Measurements from ENCODE around the gene CLCN5. TPM values are rescaled to one million over a fixed set of nuclear protein-coding genes. Genes with fewer than 3 reads are reported as not detected.

Gene CLCN5
- total RNA-seq, 1 donor from 2014 or later: 11.5 TPM

DNA sequence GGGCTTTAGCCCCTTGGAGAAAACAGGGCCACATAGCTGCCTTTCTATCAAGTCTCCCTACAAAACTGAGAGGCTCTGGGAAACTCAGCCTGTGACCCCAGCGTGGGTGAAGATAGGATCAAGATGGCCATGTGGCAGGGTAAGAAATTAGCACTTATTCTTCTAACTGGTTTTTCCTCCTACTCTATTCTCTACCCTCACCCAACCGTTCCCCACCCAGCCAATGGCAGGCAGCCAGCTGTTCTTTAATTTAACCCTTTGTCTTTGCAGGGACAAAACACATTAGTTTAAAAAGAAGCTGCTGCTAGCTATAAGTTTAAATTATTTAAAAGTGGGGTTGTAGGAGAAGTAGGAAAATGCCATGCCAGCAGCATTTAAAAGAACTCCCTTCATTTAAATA is 2.8 kb downstream of the CLCN5 start:
- DNase-seq (ENCODE audit: low spot score) (no peak), ATAC-seq (no peak)
- intact Hi-C loops (cut with DNase I): no loop called here

DNA sequence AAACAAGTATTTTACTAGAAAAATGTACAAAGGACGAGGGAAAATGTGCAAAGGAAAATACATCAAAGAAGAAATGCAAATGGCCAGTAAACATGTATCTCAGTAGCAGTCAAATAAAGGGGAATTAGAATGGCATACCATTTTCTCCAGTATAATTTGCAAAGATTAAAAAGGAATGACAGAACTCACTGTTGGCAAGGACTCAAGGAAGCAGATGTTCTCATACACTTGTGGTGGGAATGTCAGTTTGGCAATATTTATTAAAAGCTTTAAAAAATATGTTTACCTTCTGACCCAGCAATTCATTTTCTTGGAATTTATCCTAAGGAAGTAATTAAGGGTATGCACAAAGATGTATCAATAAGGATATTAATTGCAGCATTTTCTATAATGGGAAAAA is 7.6 kb downstream of the CLCN5 start:
- DNase-seq (ENCODE audit: low spot score): no peak
- no peak for ATAC-seq
- intact Hi-C loops (cut with DNase I): no loop called here

DNA sequence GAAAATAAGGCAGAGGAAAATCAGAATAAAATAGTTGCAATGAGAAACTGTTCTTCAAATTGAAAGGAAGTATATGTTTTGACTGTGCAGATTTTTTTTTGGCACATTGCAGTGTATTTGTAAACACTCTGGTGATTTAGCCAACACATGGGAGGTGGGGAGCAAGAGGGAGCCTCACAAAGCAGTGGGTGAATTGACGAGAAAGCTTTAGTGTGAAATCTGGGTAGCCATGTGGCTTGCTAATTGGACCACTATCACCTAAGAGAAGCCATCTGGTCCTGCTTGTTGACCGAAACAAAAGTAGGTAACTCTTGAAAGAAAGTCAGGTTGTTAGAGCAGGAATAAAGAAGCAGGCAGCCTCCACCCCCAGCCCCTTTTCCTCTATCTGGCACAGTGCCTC is 10.4 kb downstream of the CLCN5 start:
- intact Hi-C loops (cut with DNase I): no loop called here
- DNase-seq (ENCODE audit: low spot score): no peak
- no peak for ATAC-seq

DNA sequence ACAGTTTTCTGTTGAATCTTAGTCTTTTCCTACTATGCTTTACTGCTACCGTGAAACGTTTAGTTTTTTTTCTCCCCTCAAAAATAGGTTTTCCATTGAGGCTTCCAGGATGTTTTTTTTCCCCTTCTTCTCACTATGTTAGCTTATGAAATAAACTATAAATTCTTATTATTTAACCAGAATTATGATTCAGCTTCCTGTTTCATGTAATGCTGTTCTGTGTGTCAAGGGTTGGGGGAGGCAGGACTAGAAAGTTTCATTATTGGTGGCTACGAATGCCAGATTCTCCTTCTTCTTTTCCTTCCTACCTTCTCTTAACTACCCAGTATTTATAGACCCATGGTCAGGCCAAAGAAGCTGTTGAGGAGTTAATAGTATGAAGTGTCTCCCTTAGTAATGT is 11.8 kb downstream of the CLCN5 start:
- no peak for ATAC-seq
- intact Hi-C loops (cut with DNase I): no loop called here
- no peak for DNase-seq (ENCODE audit: low spot score)

DNA sequence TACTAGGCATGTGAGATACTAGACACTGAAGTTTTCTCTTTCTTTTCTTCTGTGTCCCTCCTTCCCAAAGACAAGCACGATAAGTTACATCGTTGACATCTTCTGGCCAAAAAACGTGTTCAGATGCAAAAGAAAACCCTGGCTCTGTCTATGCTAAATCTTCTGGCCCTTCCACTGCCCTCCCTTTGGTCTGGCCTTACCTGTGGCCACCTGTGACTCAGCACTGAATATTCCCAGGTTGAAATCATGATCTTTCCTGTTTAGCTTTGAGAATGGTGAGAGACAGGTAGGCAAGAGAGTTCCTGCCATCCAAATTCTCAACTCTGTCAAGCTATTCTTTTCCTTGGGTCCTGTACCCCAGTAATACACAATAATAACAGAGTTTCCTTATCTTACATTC is 12.3 kb downstream of the CLCN5 start:
- intact Hi-C loops (cut with DNase I): no loop called here
- DNase-seq (ENCODE audit: low spot score) (no peak), ATAC-seq (no peak)

DNA sequence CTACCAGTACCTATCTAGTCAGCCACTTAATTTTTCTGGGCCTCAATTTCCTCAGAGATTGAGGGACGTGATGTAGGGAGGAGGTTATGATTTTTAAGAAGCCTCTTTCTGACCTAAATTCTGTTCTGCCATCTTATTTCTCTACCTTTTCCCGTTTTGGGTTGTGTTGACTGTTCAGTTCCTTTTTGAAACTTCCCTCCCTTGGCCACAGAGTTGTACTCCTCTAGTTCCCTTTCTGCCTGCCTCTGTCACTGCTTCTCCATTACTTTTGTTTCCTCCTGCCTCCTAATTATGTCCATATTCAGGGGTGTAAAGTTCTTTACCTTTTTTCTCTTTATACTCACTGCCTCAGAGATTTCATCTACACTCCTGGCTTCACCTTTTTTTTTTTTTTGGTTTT is 25.4 kb downstream of the CLCN5 start:
- no peak for ATAC-seq
- no peak for DNase-seq (ENCODE audit: low spot score)
- intact Hi-C loops (cut with DNase I): no loop called here

DNA sequence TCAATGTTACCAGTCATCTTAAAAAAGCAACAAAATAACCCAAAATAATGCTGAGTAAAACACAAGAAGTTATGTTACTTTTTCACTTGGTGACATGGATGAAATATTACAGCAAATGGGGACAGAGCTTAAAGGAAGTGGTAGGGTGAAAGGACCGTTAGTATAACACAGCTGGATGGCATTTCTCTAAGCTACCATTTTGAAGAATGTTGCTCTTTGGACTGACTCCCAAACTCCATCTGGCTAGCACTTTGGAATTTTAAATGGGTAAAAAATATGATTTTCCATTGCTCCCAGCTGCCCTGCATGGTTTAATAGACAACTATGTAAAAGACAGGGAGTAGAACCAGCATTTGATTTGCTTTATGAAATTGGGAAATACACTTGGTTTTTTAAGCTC is 27.6 kb downstream of the CLCN5 start:
- no peak for DNase-seq (ENCODE audit: low spot score)
- intact Hi-C loops (cut with DNase I): no loop called here
- ATAC-seq: no peak

DNA sequence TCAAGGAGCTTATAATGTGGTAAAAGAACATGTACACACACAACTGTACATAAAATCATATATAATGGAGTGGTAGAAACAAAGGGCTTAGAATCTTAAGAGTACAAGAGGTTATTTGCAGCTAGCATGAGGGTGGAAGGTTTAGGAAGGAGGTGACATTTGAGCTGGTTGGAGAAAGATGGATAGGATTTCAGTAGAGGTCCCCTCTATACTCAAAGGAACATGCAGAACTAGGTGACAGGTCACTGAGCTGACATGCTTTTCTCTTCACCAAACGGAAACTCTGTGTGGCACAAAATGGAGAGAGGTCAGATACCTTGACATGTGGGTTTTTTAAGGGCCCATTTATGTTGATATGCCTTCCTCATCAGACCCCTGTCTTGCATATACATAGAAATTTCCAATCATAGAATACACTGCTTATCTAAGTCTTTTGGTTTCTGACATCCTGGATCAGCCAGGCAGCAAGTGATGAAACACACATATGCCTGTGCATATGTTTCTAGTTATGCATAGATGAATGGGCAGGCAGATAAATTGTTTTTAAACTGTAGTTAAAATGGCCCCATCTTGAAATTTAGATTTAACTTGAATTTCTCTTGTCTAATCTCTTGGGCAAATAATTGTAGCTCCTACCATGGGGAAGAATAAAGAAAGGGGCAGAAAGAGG is 29.3 kb downstream of the CLCN5 start:
- DNase-seq (ENCODE audit: low spot score): no peak
- intact Hi-C loops (cut with DNase I): no loop called here
- no peak for ATAC-seq

DNA sequence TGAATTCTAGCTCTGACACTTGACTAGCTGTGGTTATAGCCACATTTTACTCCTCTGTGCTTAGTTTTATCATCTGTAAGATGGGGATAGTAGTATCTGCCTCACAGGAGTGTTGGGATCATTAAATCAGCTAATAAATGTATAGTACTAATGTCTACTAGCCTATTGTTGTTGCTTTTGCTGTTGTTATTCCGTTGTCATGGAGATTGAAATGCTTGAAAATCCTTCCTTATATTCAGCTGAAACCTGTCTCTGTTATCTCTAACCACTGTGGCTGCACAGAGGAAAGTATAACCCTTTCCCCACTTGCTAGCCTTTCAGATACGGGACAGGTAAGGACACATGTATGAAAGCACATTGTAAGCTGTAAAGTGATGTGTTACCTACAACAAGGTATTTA is 33.9 kb downstream of the CLCN5 start:
- no peak for ATAC-seq
- intact Hi-C loops (cut with DNase I): no loop called here
- no peak for DNase-seq (ENCODE audit: low spot score)

DNA sequence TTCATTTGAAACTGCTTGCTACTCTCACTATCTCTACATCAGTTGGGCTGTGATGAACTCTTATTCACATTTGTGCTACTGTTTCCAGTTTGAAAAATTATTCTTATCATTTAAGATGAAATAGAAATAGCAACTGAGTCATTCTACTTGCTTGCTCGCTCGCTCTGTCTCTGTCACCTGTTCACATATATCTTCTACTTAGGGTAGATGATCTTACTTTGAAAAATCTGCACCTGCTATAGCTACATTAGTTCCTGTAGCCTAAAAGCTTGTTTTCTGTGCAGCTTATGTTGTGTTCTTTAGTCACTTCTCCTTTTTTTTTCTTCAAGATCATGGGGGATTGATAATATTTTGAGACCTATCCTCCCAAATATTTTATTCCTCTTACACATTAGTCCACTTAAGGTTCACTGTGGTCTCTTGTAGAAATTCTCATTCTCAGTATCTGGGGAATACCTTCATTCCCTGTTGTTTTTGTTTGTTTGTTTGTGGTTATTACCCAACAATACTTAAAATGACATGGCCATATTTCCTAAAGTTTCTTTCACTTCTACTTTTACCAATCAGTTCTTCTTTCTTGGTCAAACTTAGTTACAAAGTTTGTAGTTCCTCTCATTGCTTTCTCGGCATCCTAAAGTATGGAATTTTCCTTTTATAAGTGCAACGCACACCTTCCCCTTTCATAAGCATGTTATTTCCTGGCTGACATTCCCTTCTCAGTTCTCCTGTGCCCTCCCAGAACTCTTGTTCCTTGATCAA is 36.5 kb downstream of the CLCN5 start:
- intact Hi-C loops (cut with DNase I): loop anchor here (2.0 kb wide), 1 partner anchor 72 kb away; no protein-coding TSS in a partner anchor
- ATAC-seq (no peak), DNase-seq (ENCODE audit: low spot score) (no peak)

DNA sequence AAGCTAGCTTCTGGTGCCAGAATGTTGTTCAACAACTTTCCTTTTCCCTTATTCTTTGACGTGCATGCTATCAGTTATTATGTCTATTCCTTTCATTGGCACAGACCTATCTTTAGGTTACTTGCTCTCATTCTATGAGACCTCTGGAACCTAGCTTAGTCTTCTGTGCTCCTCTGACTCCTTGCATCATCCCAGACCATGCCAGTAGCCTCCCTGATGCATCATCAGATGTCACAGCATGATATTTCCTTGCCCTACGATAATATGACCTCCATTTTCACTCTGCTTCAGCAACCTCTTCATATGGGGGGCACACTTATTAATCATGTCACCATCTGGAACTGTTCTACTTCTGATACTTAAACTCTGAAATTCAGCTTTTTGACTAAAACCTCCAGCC is 37.2 kb downstream of the CLCN5 start:
- intact Hi-C loops (cut with DNase I): loop anchor here (2.0 kb wide), 1 partner anchor 71 kb away; no protein-coding TSS in a partner anchor
- ATAC-seq: no peak
- no peak for DNase-seq (ENCODE audit: low spot score)

DNA sequence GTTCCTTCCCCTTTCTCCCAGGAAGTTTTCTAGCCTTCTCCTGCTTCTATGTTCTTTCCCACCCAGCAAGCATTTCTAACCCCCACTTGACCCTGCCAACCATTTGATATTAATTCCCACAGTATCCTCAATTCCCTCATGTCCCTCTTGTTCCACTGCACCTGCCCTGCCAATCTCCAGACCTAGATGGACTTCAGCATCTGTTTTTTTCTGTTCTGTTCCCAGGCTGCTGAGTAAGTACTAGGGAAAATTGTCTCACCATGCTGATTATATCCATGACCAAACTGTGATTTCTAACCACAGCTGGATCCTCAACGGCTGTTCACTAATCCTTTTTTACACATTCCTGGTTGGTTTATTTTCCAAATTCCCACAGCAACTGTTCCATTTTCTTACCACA is 37.7 kb downstream of the CLCN5 start:
- no peak for ATAC-seq
- DNase-seq (ENCODE audit: low spot score): no peak
- intact Hi-C loops (cut with DNase I): no loop called here

DNA sequence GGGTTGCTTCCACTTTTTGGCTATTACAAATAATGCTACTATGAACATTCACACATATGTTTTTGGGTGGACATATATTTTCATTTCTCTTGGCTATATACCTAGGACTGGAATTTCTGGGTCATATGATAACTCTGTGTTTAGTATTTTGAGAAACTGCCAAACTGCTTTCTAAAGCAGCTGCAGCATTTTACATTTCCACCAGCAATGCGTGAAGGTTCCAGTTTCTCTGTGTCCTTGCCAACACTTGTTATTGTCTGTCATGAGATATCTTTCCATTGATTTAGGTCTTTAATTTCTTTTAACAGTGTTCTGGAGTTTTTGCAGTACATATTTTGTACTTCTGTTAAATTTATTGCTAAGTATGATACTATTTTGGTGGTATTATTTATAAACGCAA is 48.3 kb downstream of the CLCN5 start:
- ATAC-seq (no peak), DNase-seq (ENCODE audit: low spot score) (no peak)
- intact Hi-C loops (cut with DNase I): no loop called here

DNA sequence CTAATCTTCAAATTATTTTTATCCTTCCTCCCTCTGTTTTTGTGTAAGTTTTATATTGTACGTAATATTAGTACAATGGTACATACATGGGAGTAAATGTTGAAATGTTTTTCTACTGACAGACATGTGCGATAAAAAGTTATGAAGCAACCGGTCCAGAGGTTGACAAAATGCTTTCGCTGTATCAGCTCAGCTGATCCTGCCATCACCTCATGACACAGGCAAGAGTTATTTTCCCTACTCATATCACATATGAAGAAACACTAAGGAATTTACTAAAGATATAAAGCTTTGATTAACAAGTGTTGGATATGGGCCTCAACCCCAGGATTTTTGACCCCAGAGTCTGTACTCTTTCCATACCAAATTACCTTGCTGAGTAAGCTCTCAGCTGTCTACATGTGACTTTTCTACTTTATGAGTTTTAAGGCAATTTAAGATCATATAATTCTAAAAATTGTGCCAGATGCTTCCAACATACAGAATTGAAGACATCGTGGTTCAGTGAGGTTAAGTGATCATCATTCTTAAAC is 50.0 kb downstream of the CLCN5 start:
- intact Hi-C loops (cut with DNase I): no loop called here
- ATAC-seq (no peak), DNase-seq (ENCODE audit: low spot score) (no peak)

DNA sequence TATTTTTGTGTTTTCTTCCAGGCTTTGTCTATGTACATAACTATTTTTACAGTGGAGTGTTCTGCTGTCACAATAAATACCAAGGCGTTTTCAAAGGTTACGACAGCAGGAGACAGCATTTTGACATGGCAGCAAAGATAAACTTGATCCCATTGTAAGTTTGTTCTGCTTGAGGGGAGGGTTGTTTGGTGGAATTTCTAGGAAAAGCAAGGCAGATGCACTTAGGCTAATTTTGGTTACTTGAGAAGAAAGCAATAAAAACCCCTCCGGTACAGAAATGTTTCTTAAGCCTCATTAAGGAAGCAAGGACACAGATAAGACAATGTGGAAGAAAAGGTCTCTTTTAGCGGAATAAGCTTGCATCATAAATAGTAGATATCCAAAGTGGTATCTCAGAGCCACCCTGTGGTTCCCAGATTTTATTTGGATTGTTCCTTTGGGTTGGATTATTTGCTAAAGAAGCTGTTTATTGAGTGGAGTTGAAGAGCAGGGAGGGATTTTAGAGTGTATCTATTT is 54.3 kb downstream of the CLCN5 start:
- intact Hi-C loops (cut with DNase I): no loop called here
- no peak for ATAC-seq

DNA sequence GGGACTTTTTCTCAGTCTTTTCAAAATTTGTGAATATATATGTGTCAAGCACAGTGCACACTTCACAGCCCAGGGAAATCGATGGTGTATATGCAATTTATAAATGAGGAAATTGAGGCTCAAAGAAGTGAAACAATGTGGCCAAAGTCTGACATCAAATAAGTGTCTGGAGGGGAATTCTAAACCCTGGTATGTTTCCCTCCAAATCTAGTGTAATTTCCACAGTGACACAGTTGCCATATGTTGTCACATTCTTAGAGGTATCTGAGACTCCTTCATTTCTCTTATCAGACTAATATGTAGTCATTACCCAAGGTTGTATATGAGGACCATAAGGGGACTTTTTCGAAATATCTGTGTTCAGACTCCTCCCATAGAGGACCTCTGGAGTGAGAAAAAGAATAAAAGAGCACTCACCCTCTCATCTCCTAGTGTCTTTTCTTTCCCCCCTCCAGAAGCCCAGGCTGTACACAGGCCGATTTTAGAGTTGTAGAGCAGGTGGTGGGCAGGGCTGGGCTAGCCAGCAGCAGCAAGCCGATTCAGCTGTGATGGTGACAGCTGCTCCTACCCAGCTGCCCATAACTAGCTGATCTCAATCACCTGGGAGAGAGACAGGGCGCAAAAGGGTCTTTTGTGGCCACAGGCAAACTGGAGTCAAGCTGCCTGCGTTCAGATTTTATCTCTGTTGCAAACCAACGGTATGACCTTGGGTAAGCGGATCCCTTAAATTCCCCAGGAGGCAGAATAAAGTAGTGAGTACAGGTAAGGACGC is 55.1 kb downstream of the CLCN5 start:
- no peak for DNase-seq (ENCODE audit: low spot score)
- no peak for ATAC-seq
- intact Hi-C loops (cut with DNase I): no loop called here

More for the DNA sequence above, 54.3 kb downstream of the CLCN5 start:
- no peak for DNase-seq (ENCODE audit: low spot score)

DNA sequence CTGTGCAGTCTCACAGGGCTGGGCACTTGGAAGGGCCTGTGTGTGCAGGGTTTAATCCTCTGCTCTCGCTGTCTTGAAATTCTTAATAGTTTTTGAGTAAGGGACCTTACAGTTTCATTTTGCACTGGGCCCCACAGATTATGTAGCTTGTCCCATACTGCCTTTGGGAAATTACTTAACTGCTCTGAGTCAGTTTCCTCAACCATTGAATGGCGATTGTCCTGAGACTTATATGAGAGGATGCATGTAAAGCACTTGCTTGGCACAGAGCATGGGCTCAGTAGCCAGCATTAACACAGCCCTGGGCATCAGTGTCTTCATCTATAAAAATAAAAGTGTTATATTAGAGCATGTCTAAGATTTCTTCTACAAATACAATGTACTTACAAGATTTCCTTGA is 55.8 kb downstream of the CLCN5 start:
- intact Hi-C loops (cut with DNase I): no loop called here
- DNase-seq (ENCODE audit: low spot score): no peak
- no peak for ATAC-seq

DNA sequence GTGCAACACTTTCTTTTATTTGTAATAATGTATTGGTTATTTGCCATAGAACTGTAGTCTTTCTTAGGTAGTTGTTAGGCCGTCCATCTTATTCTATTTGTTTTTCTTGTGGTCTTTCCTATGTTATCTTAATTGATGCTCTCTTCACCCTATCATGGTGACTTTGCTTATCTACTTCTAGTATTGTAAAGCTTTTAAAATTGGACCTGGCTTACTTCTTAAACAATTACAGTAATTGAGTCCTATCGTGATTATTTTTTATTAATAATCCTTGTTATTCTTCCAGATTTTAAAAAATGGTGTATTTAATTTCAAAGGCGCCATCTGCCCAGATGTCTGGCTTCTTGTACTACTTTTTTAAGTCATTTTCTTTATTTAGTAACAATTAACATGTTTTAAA is 63.7 kb downstream of the CLCN5 start:
- DNase-seq (ENCODE audit: low spot score): no peak
- intact Hi-C loops (cut with DNase I): no loop called here
- no peak for ATAC-seq

DNA sequence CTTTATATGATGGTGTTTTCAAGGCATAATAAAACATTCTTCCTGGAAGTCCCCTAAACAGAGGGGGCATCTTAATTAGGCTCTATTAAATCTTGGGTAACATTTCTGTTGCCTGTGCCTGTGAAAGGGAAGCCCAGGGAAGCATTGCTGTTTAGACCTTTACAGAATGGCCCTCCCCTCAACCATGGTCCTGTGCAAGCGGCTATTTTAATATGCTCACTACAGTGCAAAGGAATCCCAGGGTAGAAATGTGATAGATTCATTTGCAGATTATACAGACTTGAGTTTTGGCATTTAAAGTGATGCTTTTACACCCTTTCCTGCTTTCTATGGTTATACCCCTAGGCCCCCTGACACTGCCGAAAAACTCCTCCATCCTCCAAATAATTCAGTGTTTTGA is 65.3 kb downstream of the CLCN5 start:
- intact Hi-C loops (cut with DNase I): no loop called here
- ATAC-seq (no peak), DNase-seq (ENCODE audit: low spot score) (no peak)

DNA sequence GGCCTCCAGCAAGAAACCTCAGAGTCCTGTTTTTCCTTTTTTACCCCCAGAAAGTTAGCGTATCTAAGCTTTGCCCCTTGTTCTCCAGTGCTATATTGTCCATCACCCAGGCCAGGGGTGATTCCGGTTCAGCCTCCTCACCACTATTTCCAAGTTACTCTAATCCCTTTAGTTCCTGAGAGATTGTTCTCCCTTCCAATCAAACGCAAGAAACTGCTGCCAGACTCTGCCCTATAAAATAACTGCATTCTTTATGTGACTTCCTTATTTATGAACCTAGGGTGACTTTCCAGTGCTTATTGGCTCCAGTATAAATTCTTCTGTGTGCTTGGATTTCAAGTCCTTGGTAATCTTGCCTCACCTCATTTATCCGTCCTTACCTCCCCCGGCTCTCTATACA is 65.7 kb downstream of the CLCN5 start:
- DNase-seq (ENCODE audit: low spot score): no peak
- no peak for ATAC-seq
- intact Hi-C loops (cut with DNase I): no loop called here
